H1 (cell line): ENCODE results near the gene OR10G2. TPM values are rescaled to one million over a fixed set of nuclear protein-coding genes. Genes with fewer than 3 reads are reported as not detected.
"Not testable (repeated sequence)": the region's sequence is repeated elsewhere in the genome, so short reads cannot be mapped to it uniquely, and the experiment has no call there.

ENCODE experiments used
- CTCF ChIA-PET: fragments of 300-600 bp; sonication (Branson Sonifier 250); formaldehyde crosslinking; loops from one replicate; lab custom pipeline; 2021; ENCODE audit not compliant: partially characterized antibody; lab: Charles Lee
- POLR2A ChIA-PET: fragments of 300-600 bp; sonication (Branson Sonifier 250); formaldehyde crosslinking; loops from one replicate; lab custom pipeline; 2021; ENCODE audit warnings: inconsistent platforms; ENCODE audit not compliant: partially characterized antibody; lab: Charles Lee
- DNase-seq, 2 experiments: peaks; one replicate each; pipeline versions ENCODE4 v3.0.0 to v3.0.0-alpha.2; 2010 to 2022; ENCODE audit warnings: low spot score in 2 of 2, low read depth in 1 of 2, mixed read lengths in 1 of 2
- FAIRE-seq: peaks from 2 replicates; lab custom pipeline; 2011; peaks lifted over from hg19 to GRCh38; lab: Jason Lieb, UNC
- H2AFZ ChIP-seq: 2 replicates; pipeline ENCODE4 v1.8.1; 2012; ENCODE audit warnings: low read length, inconsistent platforms
- H2AK5ac ChIP-seq: 2 replicates; pipeline ENCODE4 v1.6.1; 2013; ENCODE audit warnings: low read depth, low read length
- H2BK120ac ChIP-seq: replicated peaks from 2 replicates; pipeline ENCODE3; 2013; ENCODE audit warnings: low read depth, low read length, inconsistent platforms
- H2BK12ac ChIP-seq: 2 replicates; pipeline ENCODE4 v1.6.1; 2013; ENCODE audit warnings: low read depth, low read length
- H2BK15ac ChIP-seq: 2 replicates; pipeline ENCODE4 v1.6.1; 2013; ENCODE audit warnings: low read length
- H2BK20ac ChIP-seq: 2 replicates; pipeline ENCODE4 v1.6.1; 2013; ENCODE audit warnings: low read length
- H2BK5ac ChIP-seq: 2 replicates; pipeline ENCODE4 v1.6.1; 2013; ENCODE audit warnings: low read depth, low read length
- H3K14ac ChIP-seq: 2 replicates; pipeline ENCODE4 v1.6.1; 2013; ENCODE audit warnings: inconsistent platforms; ENCODE audit not compliant: insufficient read length
- H3K18ac ChIP-seq: 2 replicates; pipeline ENCODE4 v1.6.1; 2013; ENCODE audit warnings: low read length; ENCODE audit errors: extremely low read depth
- H3K23ac ChIP-seq: 2 replicates; pipeline ENCODE4 v1.6.1; 2013; ENCODE audit warnings: inconsistent platforms; ENCODE audit not compliant: insufficient read length
- H3K23me2 ChIP-seq: 2 replicates; pipeline ENCODE4 v1.6.1; 2013; ENCODE audit warnings: low read depth, low read length
- H3K27ac ChIP-seq: 2 replicates; pipeline ENCODE4 v1.6.1; 2011; ENCODE audit warnings: low read depth, low read length, inconsistent platforms
- H3K27me3 ChIP-seq, 4 experiments: replicated peaks in 1 of 4; 1 replicate in 1 of 4; 2 replicates in 3 of 4; pipeline versions ENCODE4 v1.6.1 to v1.8.1; 2011 to 2013; ENCODE audit warnings: low read length in 3 of 4, mild to moderate bottlenecking in 3 of 4, inconsistent platforms in 2 of 4, mixed read lengths in 2 of 4, moderate library complexity in 1 of 4; ENCODE audit not compliant: control insufficient read depth in 3 of 4, insufficient read depth in 3 of 4; ENCODE audit errors: extremely low read depth in 1 of 4
- H3K36me3 ChIP-seq, 4 experiments: 2 replicates each; pipeline versions ENCODE4 v1.6.1 to v1.8.1; 2011 to 2013; ENCODE audit warnings: mild to moderate bottlenecking in 4 of 4, low read length in 3 of 4, moderate library complexity in 2 of 4, control low read depth in 1 of 4, inconsistent platforms in 1 of 4; ENCODE audit not compliant: insufficient read depth in 4 of 4, control insufficient read depth in 2 of 4
- H3K4ac ChIP-seq: replicated peaks from 2 replicates; pipeline ENCODE3; 2013; ENCODE audit warnings: low read length, low read depth, mixed read lengths, inconsistent platforms; ENCODE audit not compliant: insufficient read length
- H3K4me1 ChIP-seq, 4 experiments: replicated peaks in 1 of 4; 1 replicate in 1 of 4; 2 replicates in 3 of 4; pipeline versions ENCODE4 v1.6.1 to v1.8.1; 2011 to 2013; ENCODE audit warnings: low read length in 3 of 4, inconsistent platforms in 2 of 4, mixed read lengths in 1 of 4; ENCODE audit not compliant: insufficient read depth in 4 of 4, control insufficient read depth in 3 of 4
- H3K4me2 ChIP-seq, 2 experiments: 2 replicates each; pipeline versions ENCODE4 v1.6.1 to v1.8.1; 2011 to 2013; ENCODE audit warnings: low read depth in 2 of 2, low read length in 2 of 2, control low read depth in 1 of 2, inconsistent platforms in 1 of 2, mild to moderate bottlenecking in 1 of 2; ENCODE audit not compliant: insufficient read depth in 1 of 2
- H3K4me3 ChIP-seq, 4 experiments: fragments of 200-600, 300-600 bp in 1 of 4; sonication (generic), shearing (Covaris generic), sonication (Bioruptor Twin) in 1 of 4; 2 replicates each; pipeline versions ENCODE4 v1.5.1 to v1.8.1; 2011 to 2016; ENCODE audit warnings: low read length in 4 of 4, low read depth in 3 of 4, control low read depth in 2 of 4, inconsistent platforms in 2 of 4, mild to moderate bottlenecking in 2 of 4, mixed read lengths in 1 of 4, moderate library complexity in 1 of 4; ENCODE audit not compliant: insufficient read depth in 2 of 4; ENCODE audit errors: extremely low read depth in 1 of 4
- H3K56ac ChIP-seq: replicated peaks from 2 replicates; pipeline ENCODE3; 2013; ENCODE audit warnings: low read depth, mild to moderate bottlenecking, mixed read lengths, low read length, inconsistent platforms; ENCODE audit not compliant: insufficient read length
- H3K79me1 ChIP-seq: 2 replicates; pipeline ENCODE4 v1.6.1; 2013; ENCODE audit warnings: low read depth, low read length, control low read depth
- H3K79me2 ChIP-seq, 2 experiments: 2 replicates each; pipeline versions ENCODE4 v1.6.1 to v1.8.1; 2012 to 2013; ENCODE audit warnings: low read length in 2 of 2, mild to moderate bottlenecking in 2 of 2, inconsistent platforms in 1 of 2; ENCODE audit not compliant: insufficient read depth in 2 of 2, control insufficient read depth in 1 of 2
- H3K9ac ChIP-seq, 4 experiments: replicated peaks in 1 of 4; 1 replicate in 1 of 4; 2 replicates in 3 of 4; pipeline versions ENCODE4 v1.6.1 to v1.8.1; 2011 to 2013; ENCODE audit warnings: low read depth in 3 of 4, low read length in 3 of 4, control low read depth in 2 of 4, mild to moderate bottlenecking in 2 of 4, moderate library complexity in 2 of 4, inconsistent platforms in 1 of 4; ENCODE audit errors: extremely low read depth in 1 of 4
- H3K9me3 ChIP-seq, 2 experiments: 2 replicates each; pipeline versions ENCODE4 v1.6.1 to v1.8.1; 2012 to 2013; ENCODE audit warnings: mild to moderate bottlenecking in 2 of 2, moderate library complexity in 2 of 2, control low read depth in 1 of 2, inconsistent platforms in 1 of 2, low read depth in 1 of 2, low read length in 1 of 2, mixed read lengths in 1 of 2; ENCODE audit not compliant: insufficient read depth in 2 of 2
- H4K20me1 ChIP-seq, 2 experiments: replicated peaks in 1 of 2; 2 replicates each; pipeline versions ENCODE3 to v1.8.1; 2011 to 2013; ENCODE audit warnings: inconsistent platforms in 2 of 2, low read length in 2 of 2, mild to moderate bottlenecking in 1 of 2; ENCODE audit not compliant: insufficient read depth in 2 of 2, control insufficient read depth in 1 of 2
- H4K5ac ChIP-seq: 2 replicates; pipeline ENCODE4 v1.6.1; 2013; ENCODE audit warnings: low read length, low read depth, mixed read lengths, inconsistent platforms; ENCODE audit not compliant: insufficient read length
- H4K8ac ChIP-seq: 2 replicates; pipeline ENCODE4 v1.8.0; 2013; ENCODE audit warnings: mild to moderate bottlenecking, moderate library complexity, low read length, inconsistent platforms; ENCODE audit not compliant: insufficient read depth; ENCODE audit errors: extremely low read depth
- H4K91ac ChIP-seq: replicated peaks from 2 replicates; pipeline ENCODE3; 2013; ENCODE audit warnings: low read length, mixed read lengths, inconsistent platforms; ENCODE audit not compliant: insufficient read length
- WGBS, 2 experiments: shearing (Covaris generic) in 1 of 2; methylation state at CpG; one replicate each; pipeline versions ENCODE4 v1.1.6 to v1.1.7; 2013 to 2015; ENCODE audit warnings: low lambda C conversion rate in 2 of 2, mixed read lengths in 2 of 2, inconsistent platforms in 1 of 2, low coverage in 1 of 2, missing lambda C conversion rate in 1 of 2; ENCODE audit not compliant: insufficient replicate concordance in 2 of 2, insufficient coverage in 1 of 2, insufficient read length in 1 of 2; ENCODE audit errors: extremely low coverage in 1 of 2, missing lambda C conversion rate in 1 of 2; 5-methylcytosine and 5-hydroxymethylcytosine counted together
- polyA plus RNA-seq, 7 experiments: library from polyadenylated mRNA; depleted of rRNA in 3 of 7; stranded (reverse) in 5 of 7; unstranded in 2 of 7; fragments of >200 nt in 5 of 7; fragments of 200-250 nt in 2 of 7; gene quantifications; 1 replicate in 5 of 7; 2 replicates in 1 of 7; 4 replicates in 1 of 7; pipeline versions ENCODE4 v1.2.1 to v1.2.3, GENCODE V29; 2011 to 2013; ENCODE audit warnings: missing spikeins in 2 of 7, mixed read lengths in 2 of 7
- total RNA-seq: library from RNA; stranded (reverse); fragmentation: NEBNext Ultra II Directional; extraction: Animal tissue kit (Norgen Biotek cat#: 25700); gene quantifications from 2 replicates; pipeline ENCODE4 v1.2.1, GENCODE V29; 2021

The OR10G2 gene
- total and polyA plus RNA-seq, 2 of the 8 experiments (the other 6 are each of a cell fraction or from before 2014, with no cell fraction given) = not detected

DNA sequence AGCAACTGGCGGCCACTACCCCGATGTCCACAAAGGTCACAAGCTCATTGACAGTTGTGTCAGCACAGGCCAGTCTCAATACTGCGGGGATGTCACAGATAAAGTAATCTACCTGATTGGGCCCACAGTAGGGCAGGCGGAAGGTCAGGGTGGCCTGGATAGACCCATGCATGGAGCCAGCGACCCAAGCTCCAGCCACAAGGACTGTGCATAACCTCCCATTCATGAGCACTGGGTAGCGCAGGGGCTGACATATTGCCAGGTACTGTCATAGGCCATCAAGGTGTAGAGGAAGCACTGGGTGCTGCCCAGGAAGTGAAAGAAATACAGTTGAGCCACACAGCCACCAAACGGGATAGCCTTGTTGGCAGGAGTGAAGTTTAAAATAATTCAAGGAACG is 32.6 kb downstream of the OR10G2 start:
- ChIA-PET POLR2A (interaction anchor here (0.6 kb wide), 1 partner anchor 37 kb away, joined by 3 read pairs; no protein-coding TSS in a partner anchor), CTCF (interaction anchor here (1.2 kb wide), 1 partner anchor 38 kb away, joined by 4 read pairs; no protein-coding TSS in a partner anchor)
- not testable (repeated sequence) for H3K27me3 ChIP-seq, H4K5ac ChIP-seq, H2BK12ac ChIP-seq, H3K79me2 ChIP-seq, H3K4me3 ChIP-seq, H3K9me3 ChIP-seq, H3K56ac ChIP-seq, H2AFZ ChIP-seq, H2AK5ac ChIP-seq, H3K4ac ChIP-seq, FAIRE-seq, H4K91ac ChIP-seq, H4K8ac ChIP-seq, H3K23me2 ChIP-seq, H3K27ac ChIP-seq, H3K4me1 ChIP-seq, H2BK20ac ChIP-seq, H2BK120ac ChIP-seq, H3K23ac ChIP-seq, H3K9ac ChIP-seq, H4K20me1 ChIP-seq, H2BK5ac ChIP-seq, H3K18ac ChIP-seq, H3K4me2 ChIP-seq, H3K36me3 ChIP-seq, H2BK15ac ChIP-seq, H3K79me1 ChIP-seq, DNase-seq, H3K14ac ChIP-seq
- 92% methylated on average over 4 of the region's 8 CpGs; no CpG with 5 or more reads in 1 of the 2 experiments for WGBS, 2 experiments
